Measurements from ENCODE around the gene TMEM184A.
"Not testable (repeated sequence)": the region's sequence is repeated elsewhere in the genome, so short reads cannot be mapped to it uniquely, and the experiment has no call there.

TMEM184A gene

GRCh38 chr7:1520539-1521234 lies 35.3 kb downstream of the TMEM184A start:
- no peak for DNase-seq
- in situ Hi-C loops (cut with HindIII; ENCODE audit: low pct_ligation_motif_present, low pct_unique_long_range_greater_than_20kb, low sequenced_read_pairs) = no loop called here

- in situ Hi-C loops (cut with HindIII; ENCODE audit: low pct_ligation_motif_present, low pct_unique_long_range_greater_than_20kb, low sequenced_read_pairs); DNase-seq: not testable (repeated sequence)
Measured at GRCh38 chr7:1519322-1519922, 36.6 kb downstream of the TMEM184A start.

- DNase-seq = no peak
- in situ Hi-C loops (cut with HindIII; ENCODE audit: low pct_ligation_motif_present, low pct_unique_long_range_greater_than_20kb, low sequenced_read_pairs) = no loop called here
Measured at GRCh38 chr7:1516586-1517251, 39.3 kb downstream of the TMEM184A start.

GRCh38 chr7:1515509-1515967 lies 40.5 kb downstream of the TMEM184A start:
- in situ Hi-C loops (cut with HindIII; ENCODE audit: low pct_ligation_motif_present, low pct_unique_long_range_greater_than_20kb, low sequenced_read_pairs) = not testable (repeated sequence)

GRCh38 chr7:1514995-1515401 lies 41.0 kb downstream of the TMEM184A start:
- in situ Hi-C loops (cut with HindIII; ENCODE audit: low pct_ligation_motif_present, low pct_unique_long_range_greater_than_20kb, low sequenced_read_pairs) = no loop called here
- DNase-seq = no peak

More at GRCh38 chr7:1515509-1515967, 40.5 kb downstream of the TMEM184A start:
- DNase-seq = not testable (repeated sequence)

- in situ Hi-C loops (cut with HindIII; ENCODE audit: low pct_ligation_motif_present, low pct_unique_long_range_greater_than_20kb, low sequenced_read_pairs) = no loop called here
Measured at GRCh38 chr7:1514407-1514806, 41.6 kb downstream of the TMEM184A start.

GRCh38 chr7:1513657-1514095 lies 42.3 kb downstream of the TMEM184A start:
- in situ Hi-C loops (cut with HindIII; ENCODE audit: low pct_ligation_motif_present, low pct_unique_long_range_greater_than_20kb, low sequenced_read_pairs) = no loop called here
- no peak for DNase-seq

More at GRCh38 chr7:1514407-1514806, 41.6 kb downstream of the TMEM184A start:
- DNase-seq = no peak

- in situ Hi-C loops (cut with HindIII; ENCODE audit: low pct_ligation_motif_present, low pct_unique_long_range_greater_than_20kb, low sequenced_read_pairs) = no loop called here
- DNase-seq = peak; percentile 85
Measured at GRCh38 chr7:1512781-1513656, 43.0 kb downstream of the TMEM184A start.

- in situ Hi-C loops (cut with HindIII; ENCODE audit: low pct_ligation_motif_present, low pct_unique_long_range_greater_than_20kb, low sequenced_read_pairs) = no loop called here
- DNase-seq = no peak
Measured at GRCh38 chr7:1511444-1512422, 44.3 kb downstream of the TMEM184A start.

GRCh38 chr7:1510780-1511154 lies 45.2 kb downstream of the TMEM184A start:
- DNase-seq = no peak
- in situ Hi-C loops (cut with HindIII; ENCODE audit: low pct_ligation_motif_present, low pct_unique_long_range_greater_than_20kb, low sequenced_read_pairs) = no loop called here

GRCh38 chr7:1509226-1509625 lies 46.8 kb downstream of the TMEM184A start:
- in situ Hi-C loops (cut with HindIII; ENCODE audit: low pct_ligation_motif_present, low pct_unique_long_range_greater_than_20kb, low sequenced_read_pairs) = no loop called here
- DNase-seq = no peak

GRCh38 chr7:1508277-1508758 lies 47.7 kb downstream of the TMEM184A start:
- no peak for DNase-seq
- in situ Hi-C loops (cut with HindIII; ENCODE audit: low pct_ligation_motif_present, low pct_unique_long_range_greater_than_20kb, low sequenced_read_pairs) = no loop called here

GRCh38 chr7:1505731-1506550 lies 50.1 kb downstream of the TMEM184A start:
- in situ Hi-C loops (cut with HindIII; ENCODE audit: low pct_ligation_motif_present, low pct_unique_long_range_greater_than_20kb, low sequenced_read_pairs) = no loop called here
- DNase-seq = no peak

- in situ Hi-C loops (cut with HindIII; ENCODE audit: low pct_ligation_motif_present, low pct_unique_long_range_greater_than_20kb, low sequenced_read_pairs) = no loop called here
- DNase-seq = peak; percentile 97
Measured at GRCh38 chr7:1503816-1504775, 51.9 kb downstream of the TMEM184A start, which contains the start of gene INTS1. INTS1 (minus strand) TSS chr7:1504389; CDS start chr7:1503960, 429 bp downstream.

GRCh38 chr7:1503390-1503789 lies 52.6 kb downstream of the TMEM184A start:
- peak; percentile 17 for DNase-seq
- in situ Hi-C loops (cut with HindIII; ENCODE audit: low pct_ligation_motif_present, low pct_unique_long_range_greater_than_20kb, low sequenced_read_pairs) = no loop called here

Data from ACHN (cell line).